DMS114 treated with DMSO at 0.1 percent for 48 hours (cell line): ENCODE measurements around the gene PEX3.
"Not testable (repeated sequence)": the region's sequence is repeated elsewhere in the genome, so short reads cannot be mapped to it uniquely, and the experiment has no call there.

Experiments
- DNase-seq: peaks from one replicate; lab custom pipeline; 2025; ENCODE audit not compliant: unreplicated experiment; lab: John Stamatoyannopoulos, UW

PEX3 gene

GRCh38 chr6:143505537-143505936, 54.9 kb downstream of the PEX3 start:
- DNase-seq = no peak

- DNase-seq = no peak
Measured at GRCh38 chr6:143506199-143506598, 55.6 kb downstream of the PEX3 start.

GRCh38 chr6:143506620-143507019, 56.0 kb downstream of the PEX3 start:
- DNase-seq = no peak

- DNase-seq = no peak
Measured at GRCh38 chr6:143507358-143508145, 56.9 kb downstream of the PEX3 start.

- DNase-seq = not testable (repeated sequence)
Measured at GRCh38 chr6:143510326-143510725, 59.7 kb downstream of the PEX3 start.

GRCh38 chr6:143510991-143511891, 60.6 kb downstream of the PEX3 start, which contains the start of gene FUCA2:
FUCA2 (minus strand) TSS chr6:143511720; CDS start chr6:143511634, 86 bp downstream.
- DNase-seq = peak; percentile 31

GRCh38 chr6:143513410-143513809, 62.8 kb downstream of the PEX3 start:
- no peak for DNase-seq

- no peak for DNase-seq
Measured at GRCh38 chr6:143515061-143515760, 64.6 kb downstream of the PEX3 start.

- no peak for DNase-seq
Measured at GRCh38 chr6:143515766-143516355, 65.3 kb downstream of the PEX3 start.

GRCh38 chr6:143516690-143517446, 66.3 kb downstream of the PEX3 start:
- no peak for DNase-seq

GRCh38 chr6:143517447-143517773, 66.8 kb downstream of the PEX3 start:
- no peak for DNase-seq

- no peak for DNase-seq
Measured at GRCh38 chr6:143522039-143522600, 71.5 kb downstream of the PEX3 start.

GRCh38 chr6:143525356-143525755, 74.8 kb downstream of the PEX3 start:
- no peak for DNase-seq

- DNase-seq = no peak
Measured at GRCh38 chr6:143527677-143528076, 77.1 kb downstream of the PEX3 start.

- DNase-seq = no peak
Measured at GRCh38 chr6:143528164-143528811, 77.7 kb downstream of the PEX3 start.

GRCh38 chr6:143529095-143529494, 78.5 kb downstream of the PEX3 start:
- DNase-seq = peak; percentile 2

GRCh38 chr6:143531720-143532499, 81.3 kb downstream of the PEX3 start:
- DNase-seq = no peak

GRCh38 chr6:143535189-143535614, 84.6 kb downstream of the PEX3 start:
- no peak for DNase-seq

- DNase-seq = no peak
Measured at GRCh38 chr6:143536461-143536865, 85.9 kb downstream of the PEX3 start.
